Ovary (tissue), 9 donors: ENCODE results near the gene TMEM52B. TPM values are rescaled to one million over a fixed set of nuclear protein-coding genes. Genes with fewer than 3 reads are reported as not detected.
A peak's percentile ranks its signal among the peaks of the same experiment; 100 is the strongest.
"Not testable (repeated sequence)": the region's sequence is repeated elsewhere in the genome, so short reads cannot be mapped to it uniquely, and the experiment has no call there.

ENCODE experiments used
- DNase-seq, 5 donors: peaks; one replicate each; pipeline ENCODE4 v3.0.0-alpha.2; 2019 to 2020
- H3K27ac ChIP-seq, 2 donors: fragments of 200-600 bp; one replicate each; pipeline versions ENCODE4 v1.5.1 to v1.8.0; 2019 to 2022
- H3K27me3 ChIP-seq: fragments of 200-600 bp; one replicate; pipeline ENCODE4 v1.8.0; 2022
- H3K36me3 ChIP-seq: fragments of 200-600 bp; sonication (generic); one replicate; pipeline ENCODE4 v1.5.1; 2019
- H3K4me1 ChIP-seq: one replicate; pipeline ENCODE4 v1.8.1; 2013; ENCODE audit warnings: mild to moderate bottlenecking, moderate library complexity; ENCODE audit not compliant: insufficient read depth
- H3K4me3 ChIP-seq: fragments of 200-600 bp; sonication (generic); one replicate; pipeline ENCODE4 v1.5.1; 2017
- H3K9me3 ChIP-seq, 2 donors: fragments of 200-600 bp in 1 of 2; sonication (generic) in 1 of 2; one replicate each; pipeline versions ENCODE4 v1.5.1 to v1.8.1; 2013 to 2019; ENCODE audit warnings: mild to moderate bottlenecking in 1 of 2, moderate library complexity in 1 of 2
- EP300 ChIP-seq: sonication (generic); formaldehyde crosslinking; IDR thresholded peaks from one replicate; pipeline ENCODE4 v1.6.1; 2017; ENCODE audit warnings: antibody characterized with exemption
- POLR2A ChIP-seq: fragments of 450-650 bp; IDR thresholded peaks from one replicate; pipeline ENCODE4 v1.6.1; 2017; ENCODE audit warnings: antibody characterized with exemption, mild to moderate bottlenecking, moderate library complexity
- WGBS, 3 donors: extraction: QIAGEN DNeasy Blood & Tissue Kit in 1 of 3; methylation state at CpG; one replicate each; pipeline versions ENCODE4 v1.1.5 to v1.1.7; 2013 to 2017; 5-methylcytosine and 5-hydroxymethylcytosine counted together
- intact Hi-C, 4 donors: fragments of 100-400 bp; cut with DNase I; formaldehyde crosslinking; loops; one replicate each; pipeline versions ENCODE4 v1.11.0 to v1.15.1; 2022 to 2023
- polyA plus RNA-seq, 2 donors: library from polyadenylated mRNA; stranded (reverse); fragments of 200-250 nt in 1 of 2; fragments of 350-450 nt in 1 of 2; fragmentation: Illumina TruSeq in 1 of 2; extraction: RNeasy Lipid Tissue Mini Kit (QIAGEN cat#74804) in 1 of 2; gene quantifications; one replicate each; pipeline ENCODE4 v1.2.3, GENCODE V29; 2013 to 2014
- total RNA-seq, 7 donors: library from RNA; depleted of rRNA in 2 of 7; stranded (reverse); fragments of >200 nt in 2 of 7; fragmentation: NEBNext Ultra II Directional in 3 of 7; extraction: Animal tissue kit (Norgen Biotek cat#: 25700) in 3 of 7; gene quantifications; one replicate each; pipeline versions ENCODE4 v1.1.0 to v1.2.4, GENCODE V29; 2016 to 2023
- TF ChIP-seq, protein P1 (sequence below), 3 donors: fragments of 450-650 bp in 2 of 3; fragments of 200-600 bp in 1 of 3; IDR thresholded peaks; one replicate each; pipeline versions ENCODE4 v1.5.1 to v1.8.0; 2016 to 2022; ENCODE audit warnings: antibody characterized with exemption in 3 of 3, mild to moderate bottlenecking in 1 of 3
- donor health status: DM: no; HTN: no; CAD: no; lungs with moderate emphysema.
- donor health status: DM: no; HTN: no; CAD: no.
- donor health status: Bipolar disorder and iron deficiency.
- donor health status: DM: yes; HTN: yes; CAD: no.
- donor health status: DM: no; HTN: no; CAD: no.
- donor health status: DM: yes; HTN: yes; CAD: no.

The TMEM52B gene
- total and polyA plus RNA-seq, 9 donors, result 0.04 to 0.69 (median 0.09) TPM; not detected in 5

DNA sequence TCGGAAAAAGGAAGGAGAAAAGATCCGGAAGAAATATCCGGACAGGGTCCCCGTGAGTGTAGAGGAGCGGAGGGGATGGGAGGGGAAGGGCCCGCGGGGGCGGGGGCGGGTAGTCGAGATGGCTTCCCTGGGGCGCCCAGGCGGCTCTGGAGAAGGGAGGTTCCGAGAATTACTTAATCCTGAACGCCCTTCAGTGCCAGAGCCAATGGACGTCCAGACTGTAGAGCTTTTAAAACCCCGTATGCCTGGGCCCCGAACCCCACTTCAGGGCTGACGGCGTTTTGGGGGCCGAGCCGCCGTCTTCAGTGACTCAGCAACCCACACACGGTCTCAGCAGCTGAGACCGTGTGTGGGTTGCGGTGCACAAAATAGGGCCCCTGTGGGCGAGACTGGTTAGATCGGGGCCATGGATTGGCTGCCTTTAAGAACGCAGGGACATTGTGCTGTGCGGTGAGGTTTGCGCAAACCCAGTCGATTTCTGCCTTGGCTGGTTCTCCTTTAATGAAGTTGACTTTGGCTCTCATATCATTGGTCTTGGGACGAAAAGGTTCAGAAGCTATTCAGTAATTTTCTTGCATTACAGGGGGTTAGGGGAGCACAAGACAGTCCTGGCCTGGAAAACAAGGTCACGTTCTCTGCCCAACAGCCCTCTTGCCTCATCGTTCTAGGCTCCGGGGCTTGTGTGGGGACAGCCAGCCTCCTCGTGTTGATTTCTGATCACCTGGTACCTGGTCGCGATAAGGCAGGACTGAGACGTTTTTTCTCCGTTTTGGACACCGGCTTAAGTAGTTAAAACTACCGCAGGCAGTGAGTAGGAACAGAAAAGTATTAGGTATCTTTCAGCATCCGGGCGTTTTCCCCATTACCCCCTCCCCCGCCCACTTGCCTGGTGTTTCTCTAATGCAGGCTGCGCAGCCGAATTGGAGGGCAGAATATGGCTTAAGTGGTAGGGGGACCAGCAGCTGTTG is 34.6 kb downstream of the TMEM52B start:
- H3K36me3 ChIP-seq, result no peaks in the 10 kb centered on the region
- no peaks in the 10 kb centered on the region for H3K27me3 ChIP-seq
- H3K4me3 ChIP-seq, result peak overlapping the region; percentile 89
- intact Hi-C loops, result loop anchor here in 3 of 4 donors (1.0 to 10.0 kb wide), 4 partner anchors 151 to 1519 kb away; partner anchors contain the start of genes RIMKLB (in 1 of the 3) and YBX3 (in 1 of the 3)
- peak overlapping the region; percentile 97 to 100 for H3K27ac ChIP-seq
- WGBS, 3 donors, result 0 to 1% (median 1%) methylated on average over 47 of the region's 47 CpGs
- peak; percentile 71 to 81 (median 79) for DNase-seq
- H3K4me1 ChIP-seq, result peaks cover 5% of the 10 kb centered on the region
- H3K9me3 ChIP-seq, result no peaks in the 10 kb centered on the region
- TF ChIP-seq, protein P1, sequence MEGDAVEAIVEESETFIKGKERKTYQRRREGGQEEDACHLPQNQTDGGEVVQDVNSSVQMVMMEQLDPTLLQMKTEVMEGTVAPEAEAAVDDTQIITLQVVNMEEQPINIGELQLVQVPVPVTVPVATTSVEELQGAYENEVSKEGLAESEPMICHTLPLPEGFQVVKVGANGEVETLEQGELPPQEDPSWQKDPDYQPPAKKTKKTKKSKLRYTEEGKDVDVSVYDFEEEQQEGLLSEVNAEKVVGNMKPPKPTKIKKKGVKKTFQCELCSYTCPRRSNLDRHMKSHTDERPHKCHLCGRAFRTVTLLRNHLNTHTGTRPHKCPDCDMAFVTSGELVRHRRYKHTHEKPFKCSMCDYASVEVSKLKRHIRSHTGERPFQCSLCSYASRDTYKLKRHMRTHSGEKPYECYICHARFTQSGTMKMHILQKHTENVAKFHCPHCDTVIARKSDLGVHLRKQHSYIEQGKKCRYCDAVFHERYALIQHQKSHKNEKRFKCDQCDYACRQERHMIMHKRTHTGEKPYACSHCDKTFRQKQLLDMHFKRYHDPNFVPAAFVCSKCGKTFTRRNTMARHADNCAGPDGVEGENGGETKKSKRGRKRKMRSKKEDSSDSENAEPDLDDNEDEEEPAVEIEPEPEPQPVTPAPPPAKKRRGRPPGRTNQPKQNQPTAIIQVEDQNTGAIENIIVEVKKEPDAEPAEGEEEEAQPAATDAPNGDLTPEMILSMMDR (IDR thresholded peaks at IDR 0.05), result no peak
- TF ChIP-seq EP300, result no peak
- TF ChIP-seq POLR2A, result peak; percentile 54

DNA sequence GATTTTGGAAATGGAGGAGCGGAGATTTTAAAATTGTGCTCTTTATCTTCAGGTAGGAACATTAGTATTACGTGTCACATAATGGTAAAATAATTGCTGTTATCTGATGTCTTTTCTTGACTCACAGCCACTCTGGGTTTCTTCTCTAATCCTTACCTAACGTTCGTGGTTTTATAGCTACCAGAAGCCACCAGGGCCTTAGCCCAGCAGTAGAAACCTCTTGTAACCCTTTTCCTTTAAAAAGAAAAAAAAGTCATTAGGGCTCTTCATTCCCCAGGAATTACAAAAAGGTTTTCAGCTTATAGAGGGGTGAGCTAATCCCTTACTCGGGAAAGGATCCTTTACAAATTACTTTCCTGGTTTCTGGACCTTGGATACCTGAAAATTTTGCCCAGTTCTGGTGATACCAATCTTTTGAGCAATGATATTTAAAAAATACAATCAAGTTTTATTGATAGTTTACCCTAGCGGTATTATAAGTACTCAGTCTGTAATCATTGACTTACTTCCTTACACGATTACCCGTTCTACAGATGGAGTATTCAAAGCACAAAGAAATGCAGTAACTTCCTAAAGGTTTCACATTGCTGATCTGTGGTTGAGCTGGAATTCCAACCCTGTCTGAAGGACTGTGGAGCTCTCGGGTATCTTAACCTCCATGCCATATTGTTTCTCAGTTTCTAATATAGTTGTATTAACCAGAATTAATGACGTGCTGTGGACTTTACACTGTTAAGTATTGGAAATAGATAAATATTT is 35.5 kb downstream of the TMEM52B start:
- Histone ChIP-seq H3K4me3 (peak overlapping the region; percentile 89), H3K27ac (peak overlapping the region; percentile 97 to 100), H3K9me3 (no peaks in the 10 kb centered on the region), H3K27me3 (no peaks in the 10 kb centered on the region), H3K36me3 (no peaks in the 10 kb centered on the region), H3K4me1 (peaks cover 5% of the 10 kb centered on the region)
- DNase-seq, result no peak
- intact Hi-C loops, result loop anchor here in 3 of 4 donors (10.0 kb wide), 3 partner anchors 150 to 1520 kb away; partner anchors contain the start of genes RIMKLB (in 1 of the 3) and YBX3 (in 1 of the 3)
- 6 to 11% (median 7%) methylated on average over 10 of the region's 10 CpGs for WGBS, 3 donors
- TF ChIP-seq, protein P1 (IDR thresholded peaks at IDR 0.05), result peak in 1 of 3 donors; percentile 24
- TF ChIP-seq EP300, result no peak

DNA sequence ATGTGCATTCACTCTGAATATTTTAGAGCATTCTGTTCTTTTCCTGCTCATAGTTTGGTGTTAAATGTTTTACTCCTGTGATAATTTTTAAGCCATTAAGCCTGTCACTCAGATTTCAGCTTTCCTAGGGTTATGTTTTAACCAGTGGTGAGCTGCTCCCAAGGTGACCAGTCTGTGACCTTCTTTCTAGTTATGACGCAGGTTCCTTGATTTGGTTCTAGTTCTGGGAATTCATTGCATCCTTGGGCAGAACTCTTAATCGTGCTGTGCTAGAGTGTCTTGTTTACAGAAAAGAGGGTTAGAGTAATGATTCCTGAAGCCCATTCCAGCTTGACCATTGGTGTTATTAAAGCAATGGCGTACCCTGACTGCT is 36.0 kb downstream of the TMEM52B start:
- no peaks in the 10 kb centered on the region for H3K36me3 ChIP-seq
- TF ChIP-seq POLR2A, result no peak
- TF ChIP-seq, protein P1 (IDR thresholded peaks at IDR 0.05), result no peak
- no peak for TF ChIP-seq EP300
- H3K27me3 ChIP-seq, result no peaks in the 10 kb centered on the region
- H3K27ac ChIP-seq, result peak overlapping the region; percentile 97 to 100
- peaks cover 5% of the 10 kb centered on the region for H3K4me1 ChIP-seq
- no peak for DNase-seq
- H3K4me3 ChIP-seq, result peak overlapping the region; percentile 89
- intact Hi-C loops, result loop anchor here in 3 of 4 donors (10.0 kb wide), 3 partner anchors 150 to 1520 kb away; partner anchors contain the start of genes RIMKLB (in 1 of the 3) and YBX3 (in 1 of the 3)
- 48 to 62% (median 60%) methylated on average over 3 of the region's 3 CpGs for WGBS, 3 donors
- no peaks in the 10 kb centered on the region for H3K9me3 ChIP-seq

DNA sequence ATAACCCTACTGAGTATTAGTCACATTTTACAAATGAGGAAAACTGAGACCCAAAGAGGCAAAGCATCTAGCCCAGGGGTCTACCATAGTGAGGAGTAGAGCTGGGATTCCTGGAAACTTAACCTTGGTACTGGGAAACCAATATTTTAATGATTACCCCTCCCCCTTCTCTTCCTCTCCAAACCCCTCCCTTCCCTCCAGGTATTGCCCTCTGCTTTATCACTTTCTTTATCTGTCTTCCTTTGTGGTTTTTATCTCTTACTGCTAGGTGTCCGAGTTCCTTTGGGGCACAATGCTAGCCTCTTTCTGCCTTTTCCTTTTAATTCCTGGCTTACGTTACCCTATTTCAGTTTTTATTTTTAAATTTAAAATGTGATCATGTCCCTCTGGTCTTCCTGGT is 36.6 kb downstream of the TMEM52B start:
- intact Hi-C loops, result loop anchor here in 3 of 4 donors (10.0 kb wide), 3 partner anchors 149 to 1521 kb away; partner anchors contain the start of genes RIMKLB (in 1 of the 3) and YBX3 (in 1 of the 3)
- no peak for DNase-seq
- Histone ChIP-seq H3K36me3 (no peaks in the 10 kb centered on the region), H3K27me3 (no peaks in the 10 kb centered on the region), H3K4me1 (peaks cover 5% of the 10 kb centered on the region), H3K9me3 (no peaks in the 10 kb centered on the region), H3K27ac (peak overlapping the region in 1 of 2 donors; percentile 97), H3K4me3 (peak overlapping the region; percentile 89)
- TF ChIP-seq, protein P1 (IDR thresholded peaks at IDR 0.05), result no peak
- no peak for TF ChIP-seq EP300
- no peak for TF ChIP-seq POLR2A
- WGBS, 3 donors, result 77 to 88% (median 81%) methylated on average over 2 of the region's 2 CpGs

DNA sequence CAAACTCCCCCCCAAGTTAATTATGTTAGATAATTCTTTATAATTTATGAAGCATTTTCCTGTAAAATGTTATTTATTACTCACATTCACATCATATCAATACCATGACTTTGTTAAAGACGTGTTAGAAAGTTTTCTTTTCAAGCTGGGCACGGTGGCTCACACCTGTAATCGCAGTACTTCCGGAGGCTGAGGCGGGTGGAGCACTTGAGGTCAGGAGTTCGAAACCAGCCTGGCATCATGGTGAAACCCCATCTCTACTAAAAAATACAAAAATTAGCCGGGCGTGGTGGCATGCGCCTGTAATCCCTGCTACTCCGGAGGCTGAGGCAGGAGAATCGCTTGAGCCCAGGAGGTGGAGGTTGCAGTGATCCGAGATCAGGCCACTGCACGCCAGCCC is 37.1 kb downstream of the TMEM52B start:
- not testable (repeated sequence) for H3K4me3 ChIP-seq, H3K9me3 ChIP-seq, H3K4me1 ChIP-seq, H3K36me3 ChIP-seq, DNase-seq, H3K27me3 ChIP-seq, H3K27ac ChIP-seq
- intact Hi-C loops, result loop anchor here in 3 of 4 donors (10.0 kb wide), 3 partner anchors 149 to 1521 kb away; partner anchors contain the start of genes RIMKLB (in 1 of the 3) and YBX3 (in 1 of the 3)
- WGBS, 3 donors, result 88 to 98% (median 92%) methylated on average over 13 of the region's 13 CpGs
